Myocyte (in vitro differentiated cells): ENCODE data around the gene BTG4. TPM values are rescaled to one million over a fixed set of nuclear protein-coding genes. Genes with fewer than 3 reads are reported as not detected.
A peak's percentile ranks its signal among the peaks of the same experiment; 100 is the strongest.

Experiments used
- DNase-seq: peaks from one replicate; pipeline ENCODE4 v3.0.0-alpha.2; 2012; ENCODE audit warnings: low read depth
- total RNA-seq: library from RNA; depleted of rRNA; stranded (reverse); fragments of >200 nt; gene quantifications from 2 replicates; pipeline ENCODE4 v1.2.3, GENCODE V29; 2014

Gene BTG4
- total RNA-seq, 1 donor from 2014 or later = not detected

- DNase-seq = no peak
These were observed 55.1 kb downstream of the BTG4 start for GRCh38 chr11:111456859-111457730.

- no peak for DNase-seq
These were observed 55.9 kb downstream of the BTG4 start for GRCh38 chr11:111456086-111456858.

GRCh38 chr11:111455291-111456085, 56.7 kb downstream of the BTG4 start:
- no peak for DNase-seq

GRCh38 chr11:111454561-111455192, 57.5 kb downstream of the BTG4 start:
- peak; percentile 70 for DNase-seq

- no peak for DNase-seq
These were observed 59.2 kb downstream of the BTG4 start for GRCh38 chr11:111452817-111453552.

GRCh38 chr11:111452146-111452545, 60.0 kb downstream of the BTG4 start:
- DNase-seq = no peak

- peak; percentile 41 for DNase-seq
These were observed 61.5 kb downstream of the BTG4 start for GRCh38 chr11:111450480-111451320.

- no peak for DNase-seq
These were observed 62.3 kb downstream of the BTG4 start for GRCh38 chr11:111449696-111450479.

GRCh38 chr11:111448831-111449557, 63.2 kb downstream of the BTG4 start:
- no peak for DNase-seq

- no peak for DNase-seq
These were observed 63.8 kb downstream of the BTG4 start for GRCh38 chr11:111448414-111448813.

- DNase-seq = no peak
These were observed 64.3 kb downstream of the BTG4 start for GRCh38 chr11:111447931-111448330.

- no peak for DNase-seq
These were observed 65.1 kb downstream of the BTG4 start for GRCh38 chr11:111447112-111447471.

- peak; percentile 89 for DNase-seq
These were observed 65.6 kb downstream of the BTG4 start for GRCh38 chr11:111446404-111447111.

- DNase-seq = no peak
These were observed 66.6 kb downstream of the BTG4 start for GRCh38 chr11:111445586-111445985.
